GM18909 (cell line): ENCODE data around the gene RAB4A.

Source experiments
- ATAC-seq: cut with Tn5 transposase; IDR thresholded peaks from one replicate; pipeline ENCODE4 v1.9.1; 2021; ENCODE audit warnings: mild to moderate bottlenecking; ENCODE audit not compliant: unreplicated experiment, poor library complexity

RAB4A gene

DNA sequence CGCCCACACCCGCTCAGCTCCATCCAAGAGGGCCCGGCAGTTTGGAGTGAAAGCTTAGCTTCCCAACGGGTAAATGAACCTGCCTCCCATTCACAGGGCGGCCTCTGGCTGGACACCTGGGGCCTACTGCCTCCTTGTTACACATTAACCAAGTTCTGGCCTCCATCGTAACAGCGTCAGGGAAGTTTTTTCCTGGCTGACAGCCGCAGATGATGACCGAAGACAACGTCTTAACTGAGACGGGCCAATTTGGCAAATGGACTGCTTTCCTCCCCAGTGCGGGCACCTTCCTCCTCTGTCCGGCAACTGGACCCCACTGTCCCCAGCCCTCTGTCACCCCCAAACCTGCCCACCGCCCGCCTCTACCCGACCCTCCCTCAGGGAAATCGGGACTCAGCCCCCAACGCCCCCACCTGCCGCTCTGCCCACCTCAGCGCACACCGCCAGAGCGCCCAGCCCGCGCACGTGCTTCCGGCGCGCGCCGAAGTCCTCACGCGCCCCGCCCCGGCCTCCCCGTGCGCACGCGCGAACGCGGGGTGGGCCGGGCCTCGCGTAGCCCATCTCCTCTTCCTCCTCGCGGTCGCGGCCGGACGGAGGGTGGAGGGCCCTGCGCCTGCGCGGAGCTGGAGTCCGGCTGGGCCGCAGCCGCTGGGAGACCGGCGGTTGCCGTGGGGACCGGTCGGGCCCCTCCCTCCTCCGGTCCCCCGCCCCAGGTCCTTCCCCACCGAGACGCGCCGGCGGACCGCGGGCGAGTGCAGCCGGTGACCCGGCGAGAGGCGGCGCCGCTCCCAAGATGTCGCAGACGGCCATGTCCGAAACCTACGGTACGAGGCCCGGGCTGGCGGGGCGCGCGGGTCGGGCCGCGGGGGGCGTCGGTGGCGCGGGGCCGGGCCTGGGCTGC, at the start of gene RAB4A:
Gene RAB4A, plus strand, starts transcription at position 565 of the 901 bp plus-strand sequence. Its CDS starts 229 bp downstream, at position 794.
- ATAC-seq: peak; percentile 88

DNA sequence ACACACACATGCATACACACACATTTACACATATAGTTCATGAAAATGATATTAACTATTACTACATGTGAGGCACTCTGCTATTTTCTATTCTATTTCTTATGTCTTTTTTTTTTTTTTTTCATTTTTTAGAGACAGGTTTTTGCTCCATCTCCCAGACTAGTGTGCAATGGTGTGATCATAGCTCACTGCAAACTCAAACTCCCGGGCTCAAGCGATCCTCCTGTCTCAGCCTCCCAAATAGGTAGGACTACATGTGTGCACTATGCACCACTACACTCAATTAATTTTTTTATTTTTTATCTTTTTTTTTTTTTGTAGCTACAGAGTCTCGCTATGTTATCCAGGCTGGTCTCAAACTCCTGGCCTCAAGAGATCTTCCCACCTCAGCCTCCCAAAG, 48.8 kb upstream of the RAB4A start:
- ATAC-seq: no peak

DNA sequence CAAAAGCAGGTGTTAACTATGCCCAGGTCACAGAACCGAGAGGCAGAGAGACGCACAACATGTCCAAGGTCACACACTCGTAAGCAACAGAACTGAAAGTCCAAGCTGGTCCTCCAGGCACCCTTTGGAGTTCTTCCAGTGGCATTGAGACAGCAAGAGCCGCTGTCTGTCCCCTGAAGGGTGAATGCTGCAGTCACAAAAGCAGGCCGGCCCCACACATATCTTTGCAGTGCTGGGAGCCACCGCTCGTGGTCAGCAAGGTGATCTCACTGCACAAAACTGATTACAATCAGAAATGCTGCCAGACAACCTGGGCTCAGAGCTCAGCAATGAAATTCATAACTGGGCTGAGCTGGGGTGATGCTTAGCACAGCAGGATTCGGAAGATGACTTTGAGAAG, 47.4 kb upstream of the RAB4A start:
- no peak for ATAC-seq

GRCh38 chr1:229224308-229224707, 46.6 kb upstream of the RAB4A start:
- no peak for ATAC-seq

DNA sequence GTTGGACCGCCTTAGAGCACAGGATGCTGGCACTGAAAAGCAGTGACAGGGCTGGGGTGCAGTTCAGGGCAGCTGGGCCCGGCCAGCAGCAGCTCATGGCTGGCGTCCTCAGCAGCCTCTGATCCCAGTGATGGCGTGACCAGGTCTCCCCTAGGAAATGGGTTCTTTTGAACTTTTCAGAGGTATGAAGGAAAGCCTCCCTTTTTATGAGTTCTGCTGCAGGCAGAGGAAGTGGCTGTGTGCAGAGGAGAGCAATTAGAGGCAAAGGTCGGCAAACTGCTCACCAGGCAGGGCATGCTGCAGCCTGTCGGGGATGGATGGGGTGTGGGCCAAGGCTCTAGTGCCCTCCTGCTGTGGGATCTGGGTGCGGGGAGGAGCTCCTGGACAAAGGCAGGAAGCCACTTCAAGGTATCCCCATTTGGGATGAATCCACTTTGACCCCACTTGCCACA, 45.6 kb upstream of the RAB4A start:
- ATAC-seq: no peak

GRCh38 chr1:229226796-229227195, 44.1 kb upstream of the RAB4A start:
- ATAC-seq: no peak

GRCh38 chr1:229227298-229227919, 43.5 kb upstream of the RAB4A start:
- ATAC-seq: no peak

DNA sequence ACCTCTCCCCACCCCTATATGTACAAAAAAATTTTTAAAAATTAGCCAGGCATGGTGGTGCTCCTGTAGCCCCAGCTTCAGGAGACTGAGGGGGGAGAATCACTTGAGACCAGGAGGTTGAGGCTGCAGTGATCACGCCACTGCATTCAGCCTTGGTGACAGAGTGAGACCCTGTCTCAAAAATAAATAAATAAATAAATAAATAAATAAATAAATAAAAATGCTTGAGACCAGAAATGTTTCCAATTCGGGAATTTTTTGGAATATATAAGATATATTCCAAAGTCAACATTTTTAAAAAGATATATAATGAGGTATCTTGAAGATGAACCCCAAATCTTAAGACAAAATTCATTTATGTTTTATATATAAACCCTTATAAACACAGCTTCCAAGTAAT, 42.4 kb upstream of the RAB4A start:
- no peak for ATAC-seq

DNA sequence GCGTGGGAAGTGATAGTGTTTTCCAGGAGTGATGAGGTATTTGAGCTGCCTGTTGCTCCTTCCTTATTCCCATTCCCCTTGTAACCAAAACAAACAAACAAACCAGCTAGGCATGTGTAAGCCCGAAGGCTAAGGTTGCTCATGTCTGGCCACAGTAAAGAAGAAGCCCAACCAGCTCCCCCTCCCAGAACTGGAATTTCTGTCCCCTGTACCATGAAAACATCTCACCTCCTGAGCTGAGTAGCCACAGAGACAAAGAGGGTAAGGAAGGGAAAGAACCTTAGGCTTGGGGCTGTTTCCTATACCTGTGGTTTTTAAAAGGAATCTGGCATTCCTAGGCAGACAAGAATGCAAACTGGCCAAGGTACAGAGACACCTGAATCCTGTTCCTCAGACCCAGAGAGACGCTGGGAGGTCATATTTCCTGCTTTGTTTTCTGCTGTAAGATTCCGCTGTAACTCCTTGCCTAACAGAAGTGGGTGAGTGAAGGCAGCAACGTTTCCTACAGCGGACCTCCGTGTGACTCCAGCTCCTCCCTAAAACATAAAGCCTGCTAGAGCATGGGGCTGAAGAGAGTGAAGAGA, 41.7 kb upstream of the RAB4A start:
- ATAC-seq: no peak

DNA sequence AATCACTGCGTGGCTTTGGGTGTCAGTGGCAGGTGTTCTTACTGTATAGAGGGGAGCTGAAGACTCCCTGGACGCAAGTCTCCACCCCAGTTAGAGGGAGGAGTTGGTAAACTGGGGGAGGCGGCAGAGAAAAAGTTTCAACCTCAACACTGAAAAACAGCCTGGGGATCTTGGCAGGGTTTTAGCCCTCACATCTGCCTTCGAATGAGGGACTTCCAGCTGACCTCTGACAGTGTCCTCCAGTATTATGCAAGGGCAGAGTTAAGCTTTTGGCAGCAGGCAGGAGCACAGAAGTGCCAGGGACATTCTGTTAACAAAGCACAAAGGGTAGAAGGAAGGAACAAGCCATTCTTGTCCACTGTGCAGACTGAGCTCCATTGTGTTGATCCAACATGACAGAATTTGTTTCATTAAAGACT, 41.2 kb upstream of the RAB4A start:
- no peak for ATAC-seq

GRCh38 chr1:229230140-229230892, 40.6 kb upstream of the RAB4A start:
- ATAC-seq: peak; percentile 47

- no peak for ATAC-seq
Measured at GRCh38 chr1:229230893-229231753, 39.8 kb upstream of the RAB4A start.

DNA sequence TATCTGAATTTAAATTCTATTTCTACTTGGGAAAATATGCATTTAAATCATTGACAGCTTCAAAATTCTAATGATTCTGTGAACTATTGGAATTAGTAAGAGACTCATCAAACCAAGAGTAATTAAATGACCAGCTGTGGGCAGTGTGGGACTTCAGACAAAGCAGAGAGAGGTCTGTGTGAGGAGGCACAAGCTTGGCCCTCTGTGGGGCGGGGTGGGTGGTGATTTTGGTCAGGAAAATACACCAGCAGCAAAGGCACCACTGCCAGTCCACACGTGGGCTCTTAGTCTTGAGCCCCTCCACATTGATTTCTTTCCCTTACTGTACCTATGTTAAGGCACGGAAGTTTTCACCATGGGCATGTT, 39.2 kb upstream of the RAB4A start:
- no peak for ATAC-seq

DNA sequence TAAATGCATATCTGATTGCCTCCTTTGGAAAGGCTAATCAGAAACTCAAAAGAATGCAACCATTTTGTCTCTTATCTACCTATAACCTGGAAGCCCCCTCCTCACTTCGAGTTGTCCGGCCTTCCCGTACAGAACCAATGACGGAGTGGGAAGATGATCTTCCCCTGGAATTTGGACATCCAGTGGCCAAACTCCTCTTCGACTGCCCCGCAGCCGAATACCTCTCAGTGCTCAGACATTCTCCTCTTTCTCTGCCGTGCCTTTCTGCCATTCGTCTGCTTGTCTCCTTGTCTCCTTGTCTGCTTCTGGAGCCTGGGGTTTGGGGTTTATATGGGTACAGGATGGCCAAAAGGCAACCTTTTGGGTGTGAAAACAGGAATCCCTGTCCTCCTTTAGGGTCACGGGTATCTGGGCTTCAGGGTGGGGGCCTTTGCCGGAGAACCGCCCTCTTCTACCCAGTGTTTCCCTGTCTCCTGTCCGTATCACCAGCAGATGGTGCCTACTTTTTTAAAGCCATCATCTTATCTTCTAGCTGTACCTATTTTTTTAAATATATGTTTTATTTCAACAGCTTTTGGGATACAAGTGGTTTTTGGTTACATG, 35.9 kb upstream of the RAB4A start:
- ATAC-seq: no peak

GRCh38 chr1:229237320-229237719, 33.6 kb upstream of the RAB4A start:
- no peak for ATAC-seq

- no peak for ATAC-seq
Measured at GRCh38 chr1:229238231-229238630, 32.7 kb upstream of the RAB4A start.

DNA sequence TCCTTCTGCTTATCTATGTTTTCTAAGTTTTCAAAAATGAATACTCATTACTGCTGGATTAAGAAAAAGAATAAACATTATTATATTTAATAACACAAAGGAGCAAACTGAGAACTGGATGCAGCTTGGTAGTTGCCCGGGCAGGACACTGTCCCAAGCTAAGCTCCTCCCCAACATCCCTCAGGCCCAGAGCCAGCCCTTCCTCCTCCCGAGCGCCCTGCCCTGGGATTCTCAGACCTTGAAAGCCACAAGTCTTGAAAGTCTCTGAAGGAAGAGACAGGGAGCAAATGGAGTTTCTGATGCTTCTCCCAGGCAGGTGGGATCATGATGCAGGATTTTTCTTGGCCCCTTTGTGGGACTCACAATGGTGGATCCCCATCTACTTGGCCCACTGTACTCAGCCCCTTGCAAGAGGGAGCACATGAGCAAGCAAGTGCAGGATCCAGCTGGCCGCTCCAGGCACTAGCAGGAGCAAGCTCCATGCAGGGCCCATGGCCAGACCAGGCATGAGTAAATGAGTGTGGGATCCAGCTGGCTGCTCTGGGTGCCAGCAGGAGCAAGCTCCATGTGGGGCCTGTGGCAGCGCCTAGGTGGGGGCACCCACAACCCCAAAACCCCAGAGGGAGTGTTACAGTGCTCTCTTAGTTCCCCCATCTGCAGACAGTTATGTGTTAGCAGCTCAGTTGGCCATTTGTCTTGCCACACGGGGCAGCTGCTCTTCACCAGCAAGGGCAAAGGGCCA, 32.1 kb upstream of the RAB4A start:
- ATAC-seq: no peak

DNA sequence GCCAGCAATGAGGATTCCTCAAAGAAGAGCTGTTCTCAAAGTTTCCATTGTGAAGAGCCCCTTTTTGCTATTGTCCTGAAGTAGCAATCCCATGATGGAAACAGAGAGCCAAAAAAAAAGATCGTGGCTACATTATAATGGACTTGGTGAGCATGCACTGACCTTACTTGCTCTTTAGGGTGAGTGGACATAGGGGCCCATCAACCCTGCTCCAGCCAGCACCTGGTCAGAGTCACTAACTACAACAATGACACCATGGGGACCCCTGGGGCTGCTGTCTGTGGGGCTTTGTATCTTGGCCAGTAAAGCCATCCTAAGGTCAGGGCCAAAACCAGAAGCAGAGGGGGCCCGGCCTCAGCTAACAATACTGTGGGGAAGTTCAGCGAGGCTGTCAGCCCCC, 30.4 kb upstream of the RAB4A start:
- ATAC-seq: no peak

DNA sequence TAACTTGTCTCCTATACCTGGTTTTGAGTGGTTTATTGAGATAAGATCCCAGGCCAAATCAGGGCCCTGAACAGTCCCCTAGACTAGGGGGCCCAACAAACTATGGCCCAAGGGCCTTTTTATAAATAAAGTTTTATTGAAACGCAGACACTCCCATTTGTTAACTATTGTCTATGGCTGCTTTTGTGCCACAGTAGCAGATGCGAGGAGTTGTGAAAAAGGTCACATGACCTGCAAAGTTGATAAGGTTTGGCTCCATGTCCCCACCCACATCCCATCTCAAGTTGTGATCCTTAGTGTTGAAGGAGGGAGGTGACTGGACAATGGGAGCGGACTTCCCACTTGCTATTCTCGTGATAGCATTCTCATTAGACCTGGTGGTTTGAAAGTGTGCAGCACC, 29.5 kb upstream of the RAB4A start:
- ATAC-seq: no peak
